Fibroblast of villous mesenchyme (primary cell): ENCODE data around the gene DISC1. TPM values are rescaled to one million over a fixed set of nuclear protein-coding genes. Genes with fewer than 3 reads are reported as not detected.

ENCODE experiments used
- DNase-seq: peaks from one replicate; pipeline ENCODE4 v3.0.0-alpha.2; 2010; ENCODE audit warnings: low read depth
- H3K4me3 ChIP-seq: 2 replicates; pipeline ENCODE4 v1.5.1; 2011; ENCODE audit warnings: low read depth, mild to moderate bottlenecking, low read length
- total RNA-seq: library from RNA; depleted of rRNA; stranded (reverse); fragments of >200 nt; gene quantifications from 2 replicates; pipeline ENCODE4 v1.2.3, GENCODE V29; 2012
- TF ChIP-seq, protein P1 (sequence below): IDR thresholded peaks from 2 replicates; pipeline ENCODE4 v1.5.1; 2012; ENCODE audit warnings: low read depth, mild to moderate bottlenecking, low read length; ENCODE audit not compliant: insufficient read depth

DISC1 gene
- total RNA-seq, 1 donor: 9.9 TPM

GRCh38 chr1:231596337-231596791 is 30.2 kb upstream of the DISC1 start:
- DNase-seq: peak; percentile 72
- TF ChIP-seq, protein P1, sequence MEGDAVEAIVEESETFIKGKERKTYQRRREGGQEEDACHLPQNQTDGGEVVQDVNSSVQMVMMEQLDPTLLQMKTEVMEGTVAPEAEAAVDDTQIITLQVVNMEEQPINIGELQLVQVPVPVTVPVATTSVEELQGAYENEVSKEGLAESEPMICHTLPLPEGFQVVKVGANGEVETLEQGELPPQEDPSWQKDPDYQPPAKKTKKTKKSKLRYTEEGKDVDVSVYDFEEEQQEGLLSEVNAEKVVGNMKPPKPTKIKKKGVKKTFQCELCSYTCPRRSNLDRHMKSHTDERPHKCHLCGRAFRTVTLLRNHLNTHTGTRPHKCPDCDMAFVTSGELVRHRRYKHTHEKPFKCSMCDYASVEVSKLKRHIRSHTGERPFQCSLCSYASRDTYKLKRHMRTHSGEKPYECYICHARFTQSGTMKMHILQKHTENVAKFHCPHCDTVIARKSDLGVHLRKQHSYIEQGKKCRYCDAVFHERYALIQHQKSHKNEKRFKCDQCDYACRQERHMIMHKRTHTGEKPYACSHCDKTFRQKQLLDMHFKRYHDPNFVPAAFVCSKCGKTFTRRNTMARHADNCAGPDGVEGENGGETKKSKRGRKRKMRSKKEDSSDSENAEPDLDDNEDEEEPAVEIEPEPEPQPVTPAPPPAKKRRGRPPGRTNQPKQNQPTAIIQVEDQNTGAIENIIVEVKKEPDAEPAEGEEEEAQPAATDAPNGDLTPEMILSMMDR: no peak
- H3K4me3 ChIP-seq: no peak overlapping the region

- no peak for DNase-seq
Observed at GRCh38 chr1:231597971-231598370, 28.6 kb upstream of the DISC1 start.

GRCh38 chr1:231600458-231600976 is 26.1 kb upstream of the DISC1 start:
- TF ChIP-seq, protein P1: no peak
- no peak overlapping the region for H3K4me3 ChIP-seq
- DNase-seq: peak; percentile 68

More at GRCh38 chr1:231597971-231598370, 28.6 kb upstream of the DISC1 start:
- no peak overlapping the region for H3K4me3 ChIP-seq
- TF ChIP-seq, protein P1: no peak

DNA sequence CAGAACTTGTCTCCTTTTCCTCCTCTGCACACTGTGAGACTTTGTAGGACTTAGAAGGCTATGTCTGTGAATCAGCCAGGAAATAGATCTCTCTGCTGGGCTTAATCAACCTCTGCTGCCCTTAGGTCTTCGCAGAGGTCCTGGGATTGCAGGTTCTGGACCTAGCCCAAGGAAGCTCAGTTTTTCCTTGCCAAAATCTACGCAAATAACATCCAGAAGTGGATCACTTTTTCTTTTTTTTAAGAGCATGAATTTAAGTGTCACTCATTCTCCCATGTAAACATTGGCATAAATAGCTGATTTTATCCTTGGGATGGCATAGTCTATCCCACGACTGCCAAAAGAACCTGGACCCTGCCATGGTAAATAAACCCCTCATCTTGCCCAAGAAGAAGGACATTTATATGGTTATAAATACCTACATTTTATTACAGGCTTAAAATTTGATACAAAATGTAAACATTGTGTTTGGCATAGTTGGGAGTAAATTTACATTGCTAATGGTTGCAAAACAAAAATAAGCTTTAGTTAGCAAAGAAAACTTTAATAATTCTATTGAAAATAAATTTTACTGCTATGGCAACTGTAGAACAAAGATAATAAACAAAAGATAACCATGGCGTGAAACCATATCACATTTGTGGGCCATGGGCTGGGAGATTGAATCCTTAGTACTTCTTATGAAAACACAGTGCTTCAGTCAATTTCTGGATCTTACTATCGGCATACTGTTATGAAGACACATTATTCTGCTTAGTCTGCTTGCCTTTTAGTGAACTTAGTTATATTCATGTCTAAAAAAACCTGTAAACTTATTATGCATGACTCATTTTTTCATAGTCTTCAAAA is 24.5 kb upstream of the DISC1 start:
- DNase-seq: peak; percentile 72
- H3K4me3 ChIP-seq: no peak overlapping the region
- TF ChIP-seq, protein P1: no peak

DNA sequence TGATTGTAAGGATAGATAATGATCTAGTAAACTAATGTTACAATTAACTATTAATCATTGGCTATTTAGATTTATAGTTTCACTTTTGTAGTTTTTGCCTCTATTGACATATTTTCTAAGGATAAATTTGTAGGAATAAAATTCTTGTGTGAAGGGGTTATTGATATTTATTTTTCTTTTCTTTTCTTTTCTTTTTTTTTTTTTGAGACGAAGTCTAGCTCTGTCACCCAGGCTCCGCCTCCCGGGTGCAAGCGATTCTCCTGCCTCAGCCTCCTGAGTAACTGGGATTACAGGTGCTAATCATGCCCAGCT is 24.0 kb upstream of the DISC1 start:
- DNase-seq: no peak
- H3K4me3 ChIP-seq: no peak overlapping the region
- TF ChIP-seq, protein P1: no peak

DNA sequence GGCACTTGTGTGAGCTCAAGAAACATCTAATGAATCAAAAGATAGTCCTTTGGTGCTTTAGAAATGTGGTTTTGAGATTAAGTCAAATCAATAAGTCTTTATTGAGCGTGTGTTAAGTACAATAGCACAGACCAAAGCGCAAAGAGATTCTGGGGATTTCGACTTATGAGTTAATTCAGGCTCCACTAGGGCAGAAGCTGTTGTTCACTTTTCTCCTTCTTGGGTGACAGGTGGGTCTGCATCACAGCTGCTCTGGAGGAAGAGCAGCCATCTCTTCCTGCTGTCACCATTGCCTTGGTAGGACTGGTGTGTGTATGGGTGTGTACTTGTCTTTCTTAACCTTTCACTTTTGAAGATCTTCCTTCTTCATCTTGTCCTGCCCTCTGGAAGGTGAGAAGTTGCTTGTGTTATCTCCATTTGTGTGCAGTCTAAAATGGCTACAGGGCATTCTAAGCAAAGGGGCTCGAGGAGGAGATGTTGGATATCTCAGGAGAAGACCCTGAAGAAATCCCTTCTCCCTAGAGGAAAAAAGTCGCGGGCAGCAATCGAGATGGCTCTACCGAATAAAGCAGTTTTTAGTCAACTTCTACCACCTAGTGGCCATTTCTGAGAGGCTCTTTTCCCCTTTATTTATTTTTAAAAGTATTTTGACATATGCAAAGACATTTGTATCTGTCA is 22.9 kb upstream of the DISC1 start:
- peak overlapping the region; percentile 64 for H3K4me3 ChIP-seq
- peak; percentile 72 for DNase-seq
- TF ChIP-seq, protein P1: peak; percentile 70
